CD8-positive, alpha-beta memory T cell (primary cell): Measurements from ENCODE around the gene HBZ. TPM values are rescaled to one million over a fixed set of nuclear protein-coding genes. Genes with fewer than 3 reads are reported as not detected.
"Not testable (repeated sequence)": the region's sequence is repeated elsewhere in the genome, so short reads cannot be mapped to it uniquely, and the experiment has no call there.

Experiments used
- CTCF ChIA-PET: fragments of 350-600 bp; sonication (Branson Sonifier 250); formaldehyde crosslinking; loops from one replicate; lab custom pipeline; 2021; ENCODE audit warnings: antibody characterized with exemption; lab: Charles Lee
- POLR2A ChIA-PET: fragments of 350-600 bp; sonication (Branson Sonifier 250); formaldehyde crosslinking; loops from one replicate; lab custom pipeline; 2021; ENCODE audit warnings: antibody characterized with exemption; lab: Charles Lee
- DNase-seq, 5 donors: peaks; one replicate each; pipeline versions ENCODE4 v3.0.0 to v3.0.0-alpha.2; 2020 to 2022; ENCODE audit warnings: mixed read lengths in 1 of 5
- H3K27ac ChIP-seq: one replicate; pipeline ENCODE4 v1.7.0; 2013; ENCODE audit warnings: low read depth, mild to moderate bottlenecking, low read length, moderate library complexity
- H3K27me3 ChIP-seq: 2 replicates; pipeline ENCODE4 v1.7.0; 2013; ENCODE audit warnings: low read length, mild to moderate bottlenecking; ENCODE audit not compliant: insufficient read depth, poor library complexity, severe bottlenecking
- H3K36me3 ChIP-seq: 2 replicates; pipeline ENCODE4 v1.7.0; 2013; ENCODE audit warnings: mild to moderate bottlenecking, low read length, moderate library complexity; ENCODE audit not compliant: insufficient read depth
- H3K4me1 ChIP-seq: 2 replicates; pipeline ENCODE4 v1.7.0; 2013; ENCODE audit warnings: mild to moderate bottlenecking, low read length, moderate library complexity; ENCODE audit not compliant: insufficient read depth
- H3K4me3 ChIP-seq: 2 replicates; pipeline ENCODE4 v1.7.0; 2013; ENCODE audit warnings: mild to moderate bottlenecking, low read length
- H3K9me3 ChIP-seq: 2 replicates; pipeline ENCODE4 v1.7.0; 2013; ENCODE audit warnings: mild to moderate bottlenecking, low read length
- H3K27ac Mint-ChIP-seq, 8 donors: one replicate each; pipeline ENCODE4 v1.8.0; 2020 to 2021; ENCODE audit warnings: mixed read lengths in 8 of 8, mild to moderate bottlenecking in 6 of 8, inconsistent platforms in 3 of 8, moderate library complexity in 3 of 8
- H3K27me3 Mint-ChIP-seq, 2 donors: one replicate each; pipeline ENCODE4 v1.8.0; 2020 to 2021; ENCODE audit warnings: mixed read lengths in 2 of 2, mild to moderate bottlenecking in 1 of 2, moderate library complexity in 1 of 2
- H3K36me3 Mint-ChIP-seq, 3 donors: one replicate each; pipeline ENCODE4 v1.8.0; 2020 to 2021; ENCODE audit warnings: mixed read lengths in 3 of 3, inconsistent platforms in 1 of 3, mild to moderate bottlenecking in 1 of 3
- H3K4me1 Mint-ChIP-seq, 3 donors: one replicate each; pipeline ENCODE4 v1.8.0; 2020 to 2021; ENCODE audit warnings: mixed read lengths in 3 of 3, inconsistent platforms in 1 of 3, mild to moderate bottlenecking in 1 of 3
- H3K4me3 Mint-ChIP-seq, 7 donors: one replicate each; pipeline ENCODE4 v1.8.0; 2020 to 2021; ENCODE audit warnings: mixed read lengths in 7 of 7, mild to moderate bottlenecking in 6 of 7, moderate library complexity in 4 of 7, inconsistent platforms in 2 of 7
- H3K9me3 Mint-ChIP-seq, 5 donors: one replicate each; pipeline ENCODE4 v1.8.0; 2020 to 2022; ENCODE audit warnings: mixed read lengths in 5 of 5, mild to moderate bottlenecking in 3 of 5, moderate library complexity in 2 of 5, inconsistent platforms in 1 of 5
- polyA plus RNA-seq: library from polyadenylated mRNA; unstranded; fragments of 300-500 nt; fragmentation: Illumina TruSeq; gene quantifications from one replicate; pipeline ENCODE4 v1.2.3, GENCODE V29; 2021
- total RNA-seq, 2 experiments: library from RNA; stranded (reverse); gene quantifications; one replicate each; pipeline ENCODE4 v1.2.3, GENCODE V29; 2021

HBZ gene
- total and polyA plus RNA-seq, 3 experiments from 2014 or later, result not detected

DNA sequence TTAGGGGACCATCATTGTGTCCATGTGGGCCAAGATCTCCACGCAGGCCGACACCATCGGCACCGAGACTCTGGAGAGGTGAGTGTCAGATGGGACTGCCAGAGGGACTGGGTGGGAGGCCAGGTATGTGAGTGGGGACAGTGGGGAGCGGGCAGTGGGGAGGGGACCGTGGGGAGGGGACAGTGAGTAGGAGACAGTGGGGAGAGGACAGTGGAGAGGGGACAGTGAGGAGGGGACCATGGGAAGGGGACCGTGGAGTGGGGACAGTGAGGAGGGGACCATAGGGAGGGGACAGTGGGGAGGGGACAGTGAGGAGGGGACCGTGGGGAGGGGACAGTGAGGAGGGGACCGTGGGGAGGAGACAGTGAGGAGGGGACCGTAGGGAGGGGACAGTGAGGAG lies 10.7 kb downstream of the HBZ start:
- H3K9me3 ChIP-seq, H3K9me3 Mint-ChIP-seq, H3K4me1 ChIP-seq, H3K36me3 Mint-ChIP-seq, H3K27ac ChIP-seq, POLR2A ChIA-PET, H3K27ac Mint-ChIP-seq, H3K4me3 Mint-ChIP-seq, DNase-seq, H3K4me3 ChIP-seq, H3K36me3 ChIP-seq, CTCF ChIA-PET: not testable (repeated sequence)
- H3K27me3 ChIP-seq, result peaks cover 27% of the 10 kb centered on the region
- peaks cover 30 to 47% of the 10 kb centered on the region in 2 donors for H3K27me3 Mint-ChIP-seq
- H3K4me1 Mint-ChIP-seq, result peaks cover 0 to 14% (median 10%) of the 10 kb centered on the region in 3 donors

- CTCF ChIA-PET, H3K4me3 ChIP-seq, H3K9me3 Mint-ChIP-seq, H3K9me3 ChIP-seq, H3K27ac Mint-ChIP-seq, H3K4me1 ChIP-seq, H3K36me3 Mint-ChIP-seq, H3K36me3 ChIP-seq, POLR2A ChIA-PET, H3K27ac ChIP-seq, DNase-seq: not testable (repeated sequence)
- H3K27me3 Mint-ChIP-seq, result peaks cover 35 to 50% of the 10 kb centered on the region in 2 donors
- H3K4me1 Mint-ChIP-seq, result peaks cover 0 to 14% (median 10%) of the 10 kb centered on the region in 3 donors
- H3K4me3 Mint-ChIP-seq, result peak overlapping the region in 1 of 7 donors; percentile 38
- peaks cover 30% of the 10 kb centered on the region for H3K27me3 ChIP-seq
Measured at GRCh38 chr16:163696-164095, 11.3 kb downstream of the HBZ start.

DNA sequence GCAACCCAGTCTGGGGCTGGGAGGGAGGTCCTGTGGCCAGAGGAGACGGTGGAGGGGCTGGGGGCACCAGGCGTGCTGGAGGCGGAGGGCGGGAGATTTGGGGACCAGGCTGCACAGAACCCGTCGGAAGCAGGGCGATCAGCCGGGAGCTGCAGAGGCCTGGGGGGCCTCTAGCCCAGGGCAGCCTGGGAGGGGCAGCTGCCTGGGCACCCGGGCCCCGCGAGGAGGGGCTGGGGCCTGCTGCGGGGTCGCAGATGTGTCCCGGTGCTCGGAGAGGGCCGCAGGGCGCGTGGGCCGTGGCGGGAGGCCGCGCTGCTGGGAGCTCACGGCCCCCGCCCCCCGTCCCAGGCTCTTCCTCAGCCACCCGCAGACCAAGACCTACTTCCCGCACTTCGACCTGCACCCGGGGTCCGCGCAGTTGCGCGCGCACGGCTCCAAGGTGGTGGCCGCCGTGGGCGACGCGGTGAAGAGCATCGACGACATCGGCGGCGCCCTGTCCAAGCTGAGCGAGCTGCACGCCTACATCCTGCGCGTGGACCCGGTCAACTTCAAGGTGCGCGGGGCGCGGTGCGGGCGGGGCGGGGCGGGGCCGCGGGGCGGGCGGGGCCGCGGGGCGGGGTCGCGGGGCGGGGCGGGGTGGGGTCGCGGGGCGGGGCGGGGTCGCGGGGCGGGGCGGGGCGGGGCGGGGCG lies 11.8 kb downstream of the HBZ start:
- CTCF ChIA-PET, result not testable (repeated sequence)

GRCh38 chr16:164827-165538 lies 12.5 kb downstream of the HBZ start:
- Histone ChIP-seq H3K27me3 (peaks cover 30% of the 10 kb centered on the region), H3K4me3 (no peak overlapping the region), H3K4me1 (peaks cover 10% of the 10 kb centered on the region), H3K9me3 (no peaks in the 10 kb centered on the region), H3K27ac (no peak overlapping the region), H3K36me3 (no peaks in the 10 kb centered on the region)
- POLR2A ChIA-PET, result no interaction called here
- Mint-ChIP-seq H3K4me1 (peaks cover 0 to 14% (median 10%) of the 10 kb centered on the region in 3 donors), H3K27ac (peak overlapping the region in 1 of 8 donors; percentile 24), H3K36me3 (no peaks in the 10 kb centered on the region), H3K9me3 (no peaks in the 10 kb centered on the region), H3K4me3 (peak overlapping the region in 5 of 7 donors; percentile 34 to 52 (median 47)), H3K27me3 (peaks cover 33 to 52% of the 10 kb centered on the region in 2 donors)
- CTCF ChIA-PET, result interaction anchor here (0.7 kb wide), 1 partner anchor 236 kb away, joined by 3 read pairs; the partner anchor contains the start of gene DECR2
- DNase-seq, result no peak

More for the DNA sequence above, 11.8 kb downstream of the HBZ start:
- H3K27ac ChIP-seq, H3K9me3 Mint-ChIP-seq, H3K9me3 ChIP-seq, H3K4me3 Mint-ChIP-seq, H3K4me1 ChIP-seq, H3K36me3 Mint-ChIP-seq, H3K36me3 ChIP-seq, H3K4me3 ChIP-seq, POLR2A ChIA-PET, H3K27ac Mint-ChIP-seq, DNase-seq: not testable (repeated sequence)
- Mint-ChIP-seq H3K4me1 (peaks cover 0 to 14% (median 10%) of the 10 kb centered on the region in 3 donors), H3K27me3 (peaks cover 35 to 51% of the 10 kb centered on the region in 2 donors)
- peaks cover 30% of the 10 kb centered on the region for H3K27me3 ChIP-seq

DNA sequence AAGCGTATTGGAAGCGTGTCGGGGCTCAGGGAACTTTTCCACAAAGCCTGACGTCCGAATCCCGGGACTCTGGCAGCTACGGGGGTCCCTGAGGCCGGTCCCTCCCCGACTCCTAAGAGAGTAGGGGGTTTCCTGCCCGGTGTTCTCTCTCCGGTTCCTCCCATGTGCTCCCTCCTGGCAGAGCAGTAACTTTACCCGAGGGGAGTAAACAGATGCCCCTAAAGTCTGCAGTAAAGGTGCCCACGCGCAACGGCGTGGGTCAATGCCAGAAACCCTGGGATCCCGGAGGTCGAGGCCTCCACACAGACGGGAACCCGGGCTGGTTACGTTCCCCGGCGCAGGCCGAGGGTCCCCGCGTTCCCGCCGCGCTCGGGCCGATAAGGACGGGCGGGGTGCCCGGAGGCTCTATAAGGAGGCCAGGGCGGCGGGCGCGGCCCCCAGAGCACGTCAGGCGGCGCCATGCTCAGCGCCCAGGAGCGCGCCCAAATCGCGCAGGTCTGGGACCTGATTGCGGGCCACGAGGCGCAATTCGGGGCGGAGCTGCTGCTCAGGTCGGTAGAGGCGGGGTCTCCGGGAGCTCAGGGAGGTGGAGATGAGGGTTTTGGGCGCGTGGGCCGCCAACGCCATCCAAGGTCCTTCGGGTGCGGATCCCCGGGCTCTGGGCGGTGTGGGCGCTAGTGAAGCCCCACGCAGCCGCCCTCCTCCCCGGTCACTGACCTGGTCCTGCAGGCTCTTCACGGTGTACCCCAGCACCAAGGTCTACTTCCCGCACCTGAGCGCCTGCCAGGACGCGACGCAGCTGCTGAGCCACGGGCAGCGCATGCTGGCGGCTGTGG lies 13.3 kb downstream of the HBZ start, which contains the start of gene HBM:
HBM (plus strand) TSS at position 440 of the 836 bp plus-strand sequence; CDS start at position 460, 20 bp downstream.
- H3K27me3 Mint-ChIP-seq, result peaks cover 33 to 58% of the 10 kb centered on the region in 2 donors
- H3K4me1 Mint-ChIP-seq, result peaks cover 0 to 14% (median 10%) of the 10 kb centered on the region in 3 donors
- Histone ChIP-seq H3K9me3 (no peaks in the 10 kb centered on the region), H3K27ac (no peak within 1 kb of the TSS), H3K4me3 (no peak within 1 kb of the TSS), H3K27me3 (peaks cover 30% of the 10 kb centered on the region), H3K36me3 (no peaks in the 10 kb centered on the region), H3K4me1 (peaks cover 10% of the 10 kb centered on the region)
- ChIA-PET POLR2A (no interaction called here), CTCF (interaction anchor here (0.7 to 1.4 kb wide), 2 partner anchors 16 to 236 kb away, joined by 3 to 4 read pairs; partner anchors contain the start of gene DECR2)
- H3K36me3 Mint-ChIP-seq, result no peaks in the 10 kb centered on the region
- peak in 1 of 5 donors; percentile 19 for DNase-seq
- H3K27ac Mint-ChIP-seq, result peak within 1 kb of the TSS in 1 of 8 donors; percentile 24
- no peaks in the 10 kb centered on the region for H3K9me3 Mint-ChIP-seq
- H3K4me3 Mint-ChIP-seq, result peak within 1 kb of the TSS in 6 of 7 donors; percentile 41 to 62 (median 50)

DNA sequence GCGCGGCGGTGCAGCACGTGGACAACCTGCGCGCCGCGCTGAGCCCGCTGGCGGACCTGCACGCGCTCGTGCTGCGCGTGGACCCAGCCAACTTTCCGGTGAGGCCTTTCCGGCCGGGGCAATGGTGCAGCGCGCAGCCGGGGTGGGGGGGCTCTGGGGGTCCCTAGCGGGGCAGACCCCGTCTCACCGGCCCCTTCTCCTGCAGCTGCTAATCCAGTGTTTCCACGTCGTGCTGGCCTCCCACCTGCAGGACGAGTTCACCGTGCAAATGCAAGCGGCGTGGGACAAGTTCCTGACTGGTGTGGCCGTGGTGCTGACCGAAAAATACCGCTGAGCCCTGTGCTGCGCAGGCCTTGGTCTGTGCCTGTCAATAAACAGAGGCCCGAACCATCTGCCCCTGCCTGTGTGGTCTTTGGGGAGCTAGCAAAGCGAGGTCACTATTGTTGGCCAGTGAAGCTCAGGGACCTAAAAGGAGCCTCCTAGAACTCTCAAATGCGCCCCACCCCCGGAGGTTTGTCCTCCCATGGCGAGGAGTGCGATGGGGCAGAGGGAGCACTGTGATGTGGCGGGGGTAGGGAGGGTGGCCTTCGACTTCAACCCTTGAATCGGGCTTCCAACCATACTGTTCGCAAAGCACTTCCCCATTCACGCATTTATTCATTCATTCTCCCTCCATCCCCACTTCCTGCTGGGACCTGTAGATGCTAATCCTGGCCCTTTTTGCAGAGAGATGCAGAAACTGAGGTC lies 14.1 kb downstream of the HBZ start:
- Mint-ChIP-seq H3K27me3 (peaks cover 29 to 56% of the 10 kb centered on the region in 2 donors), H3K9me3 (no peaks in the 10 kb centered on the region), H3K27ac (no peak overlapping the region), H3K4me1 (peaks cover 0 to 14% (median 10%) of the 10 kb centered on the region in 3 donors), H3K4me3 (peak overlapping the region in 4 of 7 donors; percentile 8 to 63 (median 22)), H3K36me3 (no peaks in the 10 kb centered on the region)
- ChIA-PET CTCF (interaction anchor here (1.4 kb wide), 1 partner anchor 15 kb away, joined by 4 read pairs; no protein-coding TSS in a partner anchor), POLR2A (interaction anchor here (0.5 kb wide), 1 partner anchor 8 kb away, joined by 3 read pairs; no protein-coding TSS in a partner anchor)
- no peak overlapping the region for H3K27ac ChIP-seq
- no peaks in the 10 kb centered on the region for H3K9me3 ChIP-seq
- H3K36me3 ChIP-seq, result no peaks in the 10 kb centered on the region
- H3K27me3 ChIP-seq, result peaks cover 30% of the 10 kb centered on the region
- H3K4me3 ChIP-seq, result no peak overlapping the region
- peaks cover 10% of the 10 kb centered on the region for H3K4me1 ChIP-seq
- DNase-seq, result no peak

GRCh38 chr16:167122-167690 lies 14.8 kb downstream of the HBZ start:
- peak overlapping the region in 3 of 7 donors; percentile 8 to 63 (median 48) for H3K4me3 Mint-ChIP-seq
- H3K4me1 ChIP-seq, result peaks cover 10% of the 10 kb centered on the region
- ChIA-PET POLR2A (interaction anchor here (0.5 kb wide), 1 partner anchor 8 kb away, joined by 3 read pairs; no protein-coding TSS in a partner anchor), CTCF (interaction anchor here (1.4 kb wide), 1 partner anchor 14 kb away, joined by 4 read pairs; no protein-coding TSS in a partner anchor)
- no peaks in the 10 kb centered on the region for H3K36me3 ChIP-seq
- DNase-seq, result no peak
- H3K27ac Mint-ChIP-seq, result no peak overlapping the region
- H3K4me3 ChIP-seq, result no peak overlapping the region
- H3K9me3 ChIP-seq, result no peaks in the 10 kb centered on the region
- H3K27ac ChIP-seq, result no peak overlapping the region
- H3K36me3 Mint-ChIP-seq, result no peaks in the 10 kb centered on the region
- peaks cover 31 to 57% of the 10 kb centered on the region in 2 donors for H3K27me3 Mint-ChIP-seq
- no peaks in the 10 kb centered on the region for H3K9me3 Mint-ChIP-seq
- peaks cover 30% of the 10 kb centered on the region for H3K27me3 ChIP-seq
- peaks cover 0 to 17% (median 10%) of the 10 kb centered on the region in 3 donors for H3K4me1 Mint-ChIP-seq
